Testis (tissue), 3 donors: Measurements from ENCODE around the gene FUS. TPM values are rescaled to one million over a fixed set of nuclear protein-coding genes. Genes with fewer than 3 reads are reported as not detected.
"Not testable (repeated sequence)": the region's sequence is repeated elsewhere in the genome, so short reads cannot be mapped to it uniquely, and the experiment has no call there.

Experiments used
- DNase-seq: peaks from one replicate; pipeline ENCODE4 v3.0.0-alpha.2; 2019
- H3K27ac ChIP-seq, 2 donors: fragments of 200-600 bp; sonication (generic); one replicate each; pipeline ENCODE4 v1.5.1; 2019
- H3K27me3 ChIP-seq: fragments of 200-600 bp; sonication (generic); one replicate; pipeline ENCODE4 v1.5.1; 2019
- H3K36me3 ChIP-seq: fragments of 200-600 bp; sonication (generic); one replicate; pipeline ENCODE4 v1.5.1; 2017; ENCODE audit warnings: low read depth; ENCODE audit errors: missing control alignments
- H3K4me1 ChIP-seq: fragments of 200-600 bp; sonication (generic); one replicate; pipeline ENCODE4 v1.5.1; 2019
- H3K4me3 ChIP-seq, 2 donors: fragments of 200-600 bp; sonication (generic); one replicate each; pipeline ENCODE4 v1.5.1; 2017 to 2019
- H3K9me3 ChIP-seq: fragments of 200-600 bp; sonication (generic); one replicate; pipeline ENCODE4 v1.5.1; 2017
- POLR2A ChIP-seq: fragments of 450-650 bp; IDR thresholded peaks from one replicate; pipeline ENCODE4 v1.6.1; 2017; ENCODE audit warnings: antibody characterized with exemption, mild to moderate bottlenecking, moderate library complexity
- WGBS, 2 donors: methylation state at CpG; one replicate each; pipeline ENCODE4 v1.1.5; 2018; 5-methylcytosine and 5-hydroxymethylcytosine counted together
- intact Hi-C: fragments of 100-400 bp; cut with DNase I; formaldehyde crosslinking; loops from one replicate; pipeline ENCODE4 v1.15.1; 2023; ENCODE audit warnings: low total_unique reads
- polyA plus RNA-seq: library from polyadenylated mRNA; stranded (reverse); fragments of 350-450 nt; fragmentation: Illumina TruSeq; extraction: RNeasy Lipid Tissue Mini Kit (QIAGEN cat#74804); gene quantifications from one replicate; pipeline ENCODE4 v1.2.3, GENCODE V29; 2014; ENCODE audit warnings: low read depth, low replicate concordance; ENCODE audit not compliant: insufficient read depth
- total RNA-seq, 2 donors: library from RNA; depleted of rRNA; stranded (reverse); fragments of >200 nt; gene quantifications; one replicate each; pipeline ENCODE4 v1.2.3, GENCODE V29; 2016
- TF ChIP-seq, protein P1 (sequence below), 3 experiments: fragments of 450-650 bp in 2 of 3; fragments of 200-600 bp in 1 of 3; sonication (generic) in 1 of 3; IDR thresholded peaks; one replicate each; pipeline ENCODE4 v1.5.1; 2016 to 2019; ENCODE audit warnings: antibody characterized with exemption in 3 of 3, mild to moderate bottlenecking in 2 of 3, moderate library complexity in 1 of 3

Gene FUS
- total and polyA plus RNA-seq, 3 donors from 2014 or later: 205 to 423 (median 217) TPM

DNA sequence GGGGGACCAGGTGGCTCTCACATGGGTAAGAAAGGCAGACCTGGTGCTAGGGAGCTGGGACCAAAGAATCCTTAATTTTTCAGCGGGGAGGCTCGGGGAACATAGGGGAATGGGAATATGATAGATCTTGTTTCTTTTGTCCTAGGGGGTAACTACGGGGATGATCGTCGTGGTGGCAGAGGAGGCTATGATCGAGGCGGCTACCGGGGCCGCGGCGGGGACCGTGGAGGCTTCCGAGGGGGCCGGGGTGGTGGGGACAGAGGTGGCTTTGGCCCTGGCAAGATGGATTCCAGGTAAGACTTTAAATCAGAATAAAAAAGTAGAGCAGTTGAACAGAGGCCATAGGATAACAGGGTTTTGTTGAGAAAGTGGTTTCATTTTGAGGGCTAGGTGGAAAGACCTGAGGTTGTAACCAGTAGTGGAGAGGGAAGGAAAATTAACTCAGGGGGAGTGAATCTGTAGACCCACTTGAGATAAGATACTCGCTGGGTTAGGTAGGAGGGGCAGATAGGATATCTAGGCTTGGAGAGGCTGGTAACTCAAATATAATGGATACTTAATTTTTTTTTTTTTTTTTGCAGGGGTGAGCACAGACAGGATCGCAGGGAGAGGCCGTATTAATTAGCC is 11.0 kb downstream of the FUS start:
- H3K27ac ChIP-seq: no peak overlapping the region
- DNase-seq: no peak
- no peak overlapping the region for H3K4me3 ChIP-seq
- H3K4me1 ChIP-seq: no peaks in the 10 kb centered on the region
- H3K27me3 ChIP-seq: no peaks in the 10 kb centered on the region
- H3K9me3 ChIP-seq: no peaks in the 10 kb centered on the region
- TF ChIP-seq POLR2A: no peak
- intact Hi-C loops: no loop called here
- 85 to 86% methylated on average over 17 of the region's 17 CpGs for WGBS, 2 donors
- peaks cover 3% of the 10 kb centered on the region for H3K36me3 ChIP-seq

DNA sequence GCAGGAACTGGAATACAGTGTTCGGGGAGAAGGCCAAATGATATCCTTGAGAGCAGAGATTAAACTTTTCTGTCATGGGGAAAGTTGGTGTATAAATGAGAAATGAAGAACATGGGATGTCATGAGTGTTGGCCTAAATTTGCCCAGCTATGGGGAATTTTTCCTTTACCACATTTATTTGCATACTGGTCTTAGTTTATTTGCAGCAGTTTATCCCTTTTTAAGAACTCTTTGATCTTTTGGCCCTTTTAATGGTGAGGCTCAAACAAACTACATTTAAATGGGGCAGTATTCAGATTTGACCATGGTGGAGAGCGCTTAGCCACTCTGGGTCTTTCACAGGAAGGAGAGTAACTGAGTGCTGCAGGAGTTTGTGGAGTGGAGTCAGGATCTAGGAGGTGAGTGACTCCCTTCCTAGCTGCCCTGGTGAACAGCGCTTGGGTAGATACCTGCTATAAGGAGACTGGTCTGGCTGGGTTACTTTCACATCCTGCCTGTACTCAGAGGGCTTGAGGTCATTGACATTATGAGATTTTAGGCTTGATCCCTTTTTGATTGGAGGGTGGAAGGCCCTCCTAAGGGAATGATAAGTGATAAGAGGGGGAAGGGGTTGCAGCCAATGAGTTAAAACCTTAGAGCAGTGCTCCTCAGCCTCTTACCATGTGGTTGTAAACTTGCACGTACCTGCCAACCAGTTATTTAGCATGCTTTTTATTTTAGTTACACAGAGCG is 11.9 kb downstream of the FUS start:
- H3K27me3 ChIP-seq: no peaks in the 10 kb centered on the region
- 75 to 86% methylated on average over 5 of the region's 5 CpGs for WGBS, 2 donors
- no peak for TF ChIP-seq POLR2A
- TF ChIP-seq, protein P1, sequence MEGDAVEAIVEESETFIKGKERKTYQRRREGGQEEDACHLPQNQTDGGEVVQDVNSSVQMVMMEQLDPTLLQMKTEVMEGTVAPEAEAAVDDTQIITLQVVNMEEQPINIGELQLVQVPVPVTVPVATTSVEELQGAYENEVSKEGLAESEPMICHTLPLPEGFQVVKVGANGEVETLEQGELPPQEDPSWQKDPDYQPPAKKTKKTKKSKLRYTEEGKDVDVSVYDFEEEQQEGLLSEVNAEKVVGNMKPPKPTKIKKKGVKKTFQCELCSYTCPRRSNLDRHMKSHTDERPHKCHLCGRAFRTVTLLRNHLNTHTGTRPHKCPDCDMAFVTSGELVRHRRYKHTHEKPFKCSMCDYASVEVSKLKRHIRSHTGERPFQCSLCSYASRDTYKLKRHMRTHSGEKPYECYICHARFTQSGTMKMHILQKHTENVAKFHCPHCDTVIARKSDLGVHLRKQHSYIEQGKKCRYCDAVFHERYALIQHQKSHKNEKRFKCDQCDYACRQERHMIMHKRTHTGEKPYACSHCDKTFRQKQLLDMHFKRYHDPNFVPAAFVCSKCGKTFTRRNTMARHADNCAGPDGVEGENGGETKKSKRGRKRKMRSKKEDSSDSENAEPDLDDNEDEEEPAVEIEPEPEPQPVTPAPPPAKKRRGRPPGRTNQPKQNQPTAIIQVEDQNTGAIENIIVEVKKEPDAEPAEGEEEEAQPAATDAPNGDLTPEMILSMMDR (IDR thresholded peaks at IDR 0.05): no peak
- no peaks in the 10 kb centered on the region for H3K4me1 ChIP-seq
- H3K4me3 ChIP-seq: no peak overlapping the region
- peaks cover under 1% of the 10 kb centered on the region for H3K36me3 ChIP-seq
- H3K27ac ChIP-seq: no peak overlapping the region
- intact Hi-C loops: no loop called here
- no peak for DNase-seq
- H3K9me3 ChIP-seq: no peaks in the 10 kb centered on the region

DNA sequence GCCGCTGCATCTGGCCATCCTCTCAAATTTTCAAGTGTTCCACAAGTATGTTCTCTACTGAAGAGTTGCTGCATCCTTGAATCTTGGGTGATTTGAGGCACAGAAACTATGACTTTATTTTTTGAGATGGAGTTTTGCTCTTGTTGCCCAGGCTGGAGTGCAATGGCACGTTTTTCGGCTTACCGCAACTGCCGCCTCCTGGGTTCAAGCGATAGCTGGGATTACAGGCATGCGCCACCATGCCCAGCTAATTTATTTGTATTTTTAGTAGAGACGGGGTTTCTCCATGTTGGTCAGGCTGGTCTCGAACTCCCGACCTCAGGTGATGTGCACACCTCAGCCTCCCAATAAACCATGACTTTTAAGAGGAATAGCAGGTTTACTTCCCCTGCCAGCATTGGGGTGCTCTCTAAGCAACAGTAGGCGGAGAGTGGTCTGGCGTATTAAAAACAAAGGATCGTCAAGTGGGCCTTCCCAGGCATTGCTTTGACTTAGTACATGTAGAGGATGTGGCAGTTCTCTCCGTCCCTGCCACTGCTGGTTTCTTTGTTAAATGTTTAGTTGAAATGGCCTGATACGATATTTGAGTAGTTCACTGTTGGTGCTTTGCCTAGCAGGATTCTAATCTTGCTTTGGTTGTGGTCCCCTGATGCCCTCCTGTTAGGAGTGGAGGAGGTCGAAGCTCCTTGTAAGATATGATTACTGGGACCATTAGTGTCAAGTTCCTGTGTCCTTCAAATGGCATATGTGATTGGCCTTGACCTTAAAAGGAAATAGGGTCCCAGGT is 13.1 kb downstream of the FUS start:
- no peak for DNase-seq
- WGBS, 2 donors: 85 to 87% methylated on average over 16 of the region's 16 CpGs
- Histone ChIP-seq H3K4me1 (no peaks in the 10 kb centered on the region), H3K27me3 (no peaks in the 10 kb centered on the region), H3K36me3 (no peaks in the 10 kb centered on the region), H3K27ac (no peak overlapping the region), H3K4me3 (no peak overlapping the region), H3K9me3 (no peaks in the 10 kb centered on the region)
- TF ChIP-seq, protein P1 (IDR thresholded peaks at IDR 0.05): no peak
- TF ChIP-seq POLR2A: no peak
- intact Hi-C loops: no loop called here

DNA sequence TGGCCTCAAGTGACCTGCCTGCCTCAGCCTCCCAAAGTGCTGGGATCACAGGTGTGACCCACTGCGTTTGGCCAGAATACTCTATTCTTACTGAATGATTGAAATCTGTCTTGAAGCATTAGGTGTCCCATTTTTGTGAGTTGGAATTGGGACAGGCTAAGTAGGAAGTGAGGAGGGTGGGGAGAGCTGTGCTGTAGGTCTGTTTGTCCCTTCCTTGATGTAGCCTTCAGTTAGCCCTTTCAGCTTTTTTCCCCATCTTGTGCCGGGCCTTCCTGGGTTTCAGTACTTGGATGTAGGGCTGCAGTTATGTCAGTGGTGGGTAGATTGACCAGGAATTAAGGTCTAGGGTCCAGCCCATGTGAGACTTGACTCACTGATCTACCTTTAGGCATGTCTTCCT is 13.9 kb downstream of the FUS start:
- intact Hi-C loops: no loop called here
- WGBS, 2 donors: 82 to 87% methylated on average over 2 of the region's 2 CpGs
- TF ChIP-seq, protein P1 (IDR thresholded peaks at IDR 0.05): no peak
- no peak for TF ChIP-seq POLR2A
- no peak overlapping the region for H3K4me3 ChIP-seq
- H3K4me1 ChIP-seq: no peaks in the 10 kb centered on the region
- DNase-seq: no peak
- no peak overlapping the region for H3K27ac ChIP-seq
- H3K27me3 ChIP-seq: no peaks in the 10 kb centered on the region
- no peaks in the 10 kb centered on the region for H3K9me3 ChIP-seq
- H3K36me3 ChIP-seq: no peaks in the 10 kb centered on the region

DNA sequence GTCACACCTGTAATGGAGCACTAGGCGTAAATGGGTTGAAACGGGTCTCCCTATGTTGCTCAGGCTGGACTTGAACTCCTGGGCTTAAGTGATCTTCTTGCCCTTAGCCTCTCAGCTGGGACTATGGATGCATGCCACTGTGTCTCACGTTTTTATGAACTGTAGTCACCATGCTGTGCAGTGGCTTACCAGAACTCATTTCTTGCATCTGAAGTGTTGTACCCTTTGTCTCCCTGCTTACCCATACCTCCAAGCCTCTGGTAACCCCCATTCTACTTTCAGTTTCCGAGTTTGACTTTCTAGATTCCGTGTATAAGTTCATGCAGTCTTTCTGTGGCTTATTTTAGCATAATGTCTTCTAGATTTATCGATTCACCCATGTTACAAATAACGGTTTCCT is 15.0 kb downstream of the FUS start:
- no peak overlapping the region for H3K4me3 ChIP-seq
- intact Hi-C loops: no loop called here
- H3K9me3 ChIP-seq: no peaks in the 10 kb centered on the region
- H3K27me3 ChIP-seq: no peaks in the 10 kb centered on the region
- DNase-seq: no peak
- TF ChIP-seq, protein P1 (IDR thresholded peaks at IDR 0.05): no peak
- no peak for TF ChIP-seq POLR2A
- H3K27ac ChIP-seq: no peak overlapping the region
- H3K4me1 ChIP-seq: no peaks in the 10 kb centered on the region
- 78 to 79% methylated on average over 7 of the region's 7 CpGs for WGBS, 2 donors
- no peaks in the 10 kb centered on the region for H3K36me3 ChIP-seq

DNA sequence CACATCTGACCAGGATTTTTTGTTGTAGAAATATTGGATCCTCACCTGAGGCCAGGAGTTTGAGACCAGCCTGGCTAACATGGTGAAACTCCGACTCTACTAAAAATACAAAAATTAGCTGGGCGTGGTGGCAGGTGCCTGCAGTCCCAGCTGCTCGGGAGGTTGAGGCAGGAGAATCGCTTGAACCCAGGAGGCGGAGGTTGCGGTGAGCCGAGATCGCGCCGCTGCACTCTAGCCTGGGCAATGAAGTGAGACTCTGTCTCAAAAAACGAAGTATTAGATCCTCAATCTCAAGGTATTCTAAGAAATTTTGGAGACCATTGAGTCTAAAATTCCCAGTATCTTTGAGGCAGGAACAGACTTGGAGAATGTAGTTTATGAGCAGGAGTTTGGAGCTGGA is 15.9 kb downstream of the FUS start:
- DNase-seq, H3K27me3 ChIP-seq, H3K4me3 ChIP-seq, H3K27ac ChIP-seq, H3K4me1 ChIP-seq, H3K9me3 ChIP-seq, H3K36me3 ChIP-seq, intact Hi-C loops: not testable (repeated sequence)
- 87 to 97% methylated on average over 10 to 11 of the region's 11 CpGs for WGBS, 2 donors
